Measurements from ENCODE around the gene LARP6. TPM values are rescaled to one million over a fixed set of nuclear protein-coding genes. Genes with fewer than 3 reads are reported as not detected.

LARP6 gene
- total RNA-seq, 1 donor from 2014 or later, result 28.3 TPM

DNA sequence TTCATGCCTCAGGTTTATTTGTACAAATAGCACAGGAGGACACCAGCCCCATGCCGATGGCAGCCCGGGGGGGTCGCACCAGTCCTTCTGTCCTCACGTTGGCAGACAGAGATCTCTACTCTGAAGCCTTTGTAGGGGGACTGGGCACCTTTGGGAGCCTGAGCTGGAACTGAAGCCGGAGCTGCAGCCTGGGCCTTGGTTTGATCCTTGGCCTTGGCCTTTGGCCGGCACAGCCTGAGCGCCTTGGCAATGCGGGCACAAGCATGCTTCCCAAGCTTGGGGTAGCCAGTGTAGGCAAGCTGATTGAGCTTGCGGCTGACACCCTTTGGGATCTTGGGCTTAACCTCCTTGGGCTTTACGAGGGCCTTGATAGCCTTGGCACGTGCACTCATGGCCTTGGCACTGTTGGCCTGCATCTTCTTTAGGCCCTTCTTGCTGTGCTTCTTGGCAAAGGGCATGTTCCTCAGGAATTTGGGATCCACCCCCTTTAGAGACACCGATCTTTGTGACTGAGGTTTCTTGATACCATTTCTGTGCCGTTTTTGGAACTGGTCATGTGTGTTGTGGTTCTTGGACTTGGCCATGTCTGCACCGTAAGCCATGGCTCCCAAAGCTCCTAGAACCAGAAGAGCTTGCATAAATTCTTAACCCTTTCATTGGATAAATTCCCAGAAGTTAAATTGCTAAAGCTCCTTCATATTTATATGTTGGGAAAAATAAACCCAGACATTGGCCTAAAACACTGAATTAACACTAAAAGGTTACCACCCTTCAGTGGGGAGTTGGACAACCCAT lies 57.2 kb downstream of the LARP6 start:
- no peak for DNase-seq (ENCODE audit: low read depth)

DNA sequence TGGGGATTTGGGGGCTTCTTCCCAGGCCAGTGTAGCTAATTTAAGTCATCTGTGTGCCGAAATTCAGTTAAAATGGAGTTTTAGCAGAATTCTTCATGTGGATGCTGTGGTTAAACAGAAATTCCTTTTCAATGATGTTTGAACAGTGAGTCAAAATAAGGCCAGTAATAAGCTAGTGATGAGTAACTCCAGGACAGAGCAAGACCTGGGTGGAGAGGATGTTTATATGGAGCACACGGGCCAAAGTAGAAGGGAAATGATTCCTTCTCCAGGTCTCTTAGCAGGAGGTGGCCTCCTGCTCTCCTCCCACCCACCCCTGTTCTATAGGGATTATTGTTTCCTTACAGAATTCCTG lies 58.7 kb downstream of the LARP6 start:
- peak; percentile 97 for DNase-seq (ENCODE audit: low read depth)

DNA sequence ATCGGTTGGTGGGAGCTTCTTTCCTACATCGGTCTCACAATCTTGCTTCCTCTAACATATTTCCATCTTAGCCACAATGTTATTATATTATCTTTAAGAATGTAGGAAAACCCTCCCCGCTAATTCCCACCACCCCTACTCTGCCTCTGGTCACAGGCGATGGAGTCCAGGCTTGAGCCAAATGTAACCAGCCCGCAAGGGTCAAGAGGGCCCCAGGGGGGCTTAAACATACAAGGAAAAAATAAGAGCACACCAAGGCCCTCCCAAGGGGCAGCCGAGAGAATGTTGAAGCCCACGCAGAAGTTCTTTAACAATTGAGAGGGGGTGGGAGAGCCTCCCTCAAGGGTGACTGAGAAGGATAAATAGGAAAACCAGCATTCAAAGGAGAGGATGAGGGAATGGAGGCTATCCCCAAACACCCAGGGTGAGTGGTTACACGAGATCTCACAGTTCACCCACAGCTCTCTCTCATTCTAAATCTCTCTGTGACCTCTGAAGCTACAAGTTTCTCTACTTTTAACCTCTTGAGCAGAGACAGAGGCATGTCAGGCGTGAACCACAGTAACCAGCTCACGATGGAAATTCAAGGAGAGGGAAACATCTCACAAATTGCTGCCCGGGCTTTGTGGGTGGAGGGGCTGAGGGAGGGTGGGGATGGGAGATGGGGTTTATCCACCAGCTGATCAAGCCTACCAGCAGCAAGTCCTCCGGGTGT lies 59.2 kb downstream of the LARP6 start:
- DNase-seq (ENCODE audit: low read depth), result peak; percentile 72

DNA sequence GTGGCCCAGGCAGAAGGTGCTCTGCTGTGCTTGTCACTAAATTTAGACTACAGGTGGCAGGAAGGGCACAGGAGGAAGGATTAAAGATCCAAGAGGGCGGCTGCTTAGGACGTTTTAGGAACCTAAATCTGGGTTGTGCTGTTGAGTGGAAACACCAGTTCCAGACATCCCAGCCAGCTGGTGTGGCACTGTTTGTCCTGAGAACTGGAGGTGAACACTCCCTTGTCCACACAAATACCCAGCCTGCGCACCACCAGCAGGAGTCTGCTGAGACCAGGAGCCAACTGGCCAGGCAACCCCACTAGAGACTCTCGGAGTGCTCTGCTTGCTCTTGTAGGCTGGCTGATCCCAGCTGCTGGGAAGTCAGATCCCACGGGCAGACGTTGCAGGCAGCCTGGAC lies 60.3 kb downstream of the LARP6 start:
- no peak for DNase-seq (ENCODE audit: low read depth)

DNA sequence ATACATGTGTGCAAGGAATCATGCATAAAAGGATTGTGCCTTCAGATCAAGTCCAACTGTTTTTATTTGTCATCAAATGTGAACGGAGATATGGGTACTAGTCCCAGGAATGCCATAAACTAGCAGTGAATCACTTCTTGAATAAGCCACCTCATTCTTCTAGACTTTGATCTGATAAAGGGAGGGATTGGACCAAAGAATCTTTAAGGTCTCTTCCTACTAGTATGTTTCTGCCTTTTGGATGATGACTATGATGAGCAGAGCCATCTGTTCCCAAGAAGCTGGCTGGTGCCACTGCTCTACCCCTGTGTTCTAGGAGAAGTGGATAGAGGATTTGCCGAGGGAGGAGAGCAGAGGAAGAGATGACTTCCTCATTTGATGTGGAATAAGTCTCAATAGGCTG lies 61.8 kb downstream of the LARP6 start:
- peak; percentile 86 for DNase-seq (ENCODE audit: low read depth)

DNA sequence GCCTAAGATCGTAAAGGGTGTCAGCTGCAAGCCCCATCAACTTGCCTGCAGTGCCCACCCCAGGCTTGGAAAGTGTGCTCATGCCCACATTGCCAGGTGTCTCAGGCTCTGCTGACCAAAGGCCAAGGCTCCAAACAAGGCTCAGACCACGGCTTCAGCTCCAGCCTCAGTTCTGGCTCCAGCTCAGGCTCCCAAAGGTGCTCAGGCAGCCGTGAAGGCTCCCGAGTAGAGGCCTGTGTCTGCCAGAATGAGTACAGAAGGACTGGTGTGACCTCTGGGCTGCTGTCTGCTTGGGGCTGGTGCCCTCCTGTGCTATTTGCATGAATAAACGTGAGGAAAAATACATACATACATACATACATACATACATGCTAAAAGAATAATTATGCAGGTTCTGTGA lies 62.7 kb downstream of the LARP6 start:
- no peak for DNase-seq (ENCODE audit: low read depth)

DNA sequence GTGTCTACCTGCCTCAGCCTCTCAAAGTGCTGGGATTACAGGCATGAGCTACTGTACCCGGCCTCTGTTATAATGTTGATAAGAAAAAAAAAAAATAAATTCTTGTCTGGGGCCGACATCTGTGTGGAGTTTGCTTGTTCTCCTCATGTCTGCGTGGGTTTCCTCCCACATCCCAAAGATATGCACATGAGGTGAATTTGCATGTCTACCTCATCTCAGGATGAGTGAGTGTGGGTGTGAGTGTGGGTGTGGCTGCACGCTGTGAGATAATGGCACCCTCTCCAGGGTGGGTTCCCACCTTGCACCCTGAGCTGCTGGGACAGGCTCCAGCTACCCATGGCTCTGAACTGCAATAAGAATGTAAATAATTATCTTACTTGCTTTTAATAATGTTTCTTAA lies 64.7 kb downstream of the LARP6 start:
- no peak for DNase-seq (ENCODE audit: low read depth)

DNA sequence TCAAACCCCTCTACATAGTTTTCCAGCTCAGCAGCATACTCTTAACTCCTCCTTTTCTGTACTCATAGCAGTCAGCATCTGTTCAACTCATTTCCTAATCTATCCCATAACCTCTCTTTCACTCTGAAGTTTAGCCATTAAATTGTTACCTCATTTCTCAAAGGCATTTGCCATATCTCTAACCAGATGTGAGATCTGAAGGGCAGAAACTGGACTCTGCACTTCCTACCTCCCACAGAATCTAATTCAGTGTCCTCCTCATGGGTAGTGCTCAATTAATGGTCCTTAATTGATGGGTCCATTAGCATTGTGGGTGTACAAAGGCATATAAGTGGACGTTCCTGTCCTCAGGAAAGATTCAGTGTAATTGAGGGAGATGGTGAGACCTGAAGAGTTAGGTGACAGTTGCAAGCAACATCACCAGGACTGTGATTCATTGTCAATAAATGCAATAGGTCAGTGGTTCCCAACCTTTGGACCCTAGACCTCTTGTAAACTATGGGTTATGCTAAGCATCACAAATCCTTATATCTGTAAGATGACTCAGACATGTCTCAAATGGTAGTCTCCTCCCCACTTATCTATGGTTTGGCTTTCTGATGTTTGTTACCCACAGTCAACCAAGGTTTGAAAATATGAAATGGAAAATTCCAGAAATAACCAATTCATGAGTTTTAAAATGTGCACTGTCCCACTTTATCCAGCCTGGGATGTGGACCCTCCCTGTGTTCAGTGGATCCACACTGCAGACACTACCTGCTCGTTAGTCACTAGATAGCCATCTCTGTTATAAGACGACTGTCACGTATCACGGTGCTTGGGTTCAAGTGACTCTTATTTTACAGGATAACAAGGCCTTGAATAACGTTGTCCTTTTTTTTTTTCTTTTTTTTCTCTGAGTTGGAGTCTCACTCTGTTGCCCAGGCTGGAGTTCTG lies 65.6 kb downstream of the LARP6 start:
- peak; percentile 71 for DNase-seq (ENCODE audit: low read depth)

DNA sequence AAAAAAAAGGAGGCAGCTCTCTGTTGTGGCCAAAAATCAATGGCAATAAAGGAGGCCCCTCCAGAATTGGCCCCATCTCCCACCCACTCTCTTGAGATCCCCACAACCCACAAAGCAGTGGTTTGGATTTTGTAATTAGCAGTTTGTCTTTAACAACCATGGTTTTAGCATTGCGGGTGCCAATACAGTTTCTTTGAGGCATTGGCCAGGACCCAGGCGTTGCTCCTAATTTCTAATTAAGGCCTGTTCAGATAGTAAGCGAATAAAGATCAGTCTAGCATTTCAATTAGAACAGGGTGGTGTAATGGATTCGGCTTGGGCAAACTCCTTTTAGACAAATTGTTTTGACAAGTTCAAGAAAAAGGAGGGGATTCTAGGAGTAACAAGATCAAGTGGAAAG lies 67.0 kb downstream of the LARP6 start:
- no peak for DNase-seq (ENCODE audit: low read depth)

DNA sequence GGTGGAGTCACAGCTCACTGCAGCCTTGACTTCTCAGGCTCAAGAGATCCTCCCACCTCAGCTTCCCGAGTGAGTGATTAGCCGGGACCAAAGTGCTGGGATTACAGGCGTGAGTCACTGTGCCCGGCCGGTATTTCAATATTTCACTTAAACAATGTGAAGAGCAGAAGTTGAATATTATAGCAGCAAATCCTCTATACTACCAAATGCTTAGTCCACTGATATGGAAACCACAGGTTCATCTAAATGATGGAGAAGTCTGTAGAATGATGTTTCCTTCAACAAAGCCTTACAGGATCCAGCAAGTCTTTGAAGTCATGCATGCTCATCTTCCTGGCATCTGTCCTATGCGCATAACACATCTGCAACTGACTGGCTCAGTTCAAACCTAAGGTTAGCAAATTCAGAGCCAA lies 70.3 kb downstream of the LARP6 start:
- peak; percentile 79 for DNase-seq (ENCODE audit: low read depth)

DNA sequence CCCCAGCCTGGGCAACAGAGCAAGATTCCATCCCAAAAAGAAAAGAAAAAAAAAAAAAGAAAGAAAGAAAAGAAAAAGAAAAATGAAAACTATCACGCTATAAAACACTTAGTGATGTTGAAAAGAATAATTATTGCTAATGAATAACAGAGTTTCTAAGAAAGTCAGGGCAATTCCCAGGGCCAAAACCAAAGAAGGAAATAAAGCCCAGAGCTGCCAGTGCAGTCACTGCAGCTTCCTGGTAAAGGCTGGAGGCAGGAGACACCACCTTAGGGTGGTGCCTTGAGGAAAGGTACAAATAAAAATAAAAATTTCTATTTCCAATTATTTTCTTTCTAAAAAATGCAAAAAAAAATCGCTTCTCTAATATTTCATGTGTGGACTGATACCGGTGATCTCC lies 70.9 kb downstream of the LARP6 start:
- peak; percentile 54 for DNase-seq (ENCODE audit: low read depth)

DNA sequence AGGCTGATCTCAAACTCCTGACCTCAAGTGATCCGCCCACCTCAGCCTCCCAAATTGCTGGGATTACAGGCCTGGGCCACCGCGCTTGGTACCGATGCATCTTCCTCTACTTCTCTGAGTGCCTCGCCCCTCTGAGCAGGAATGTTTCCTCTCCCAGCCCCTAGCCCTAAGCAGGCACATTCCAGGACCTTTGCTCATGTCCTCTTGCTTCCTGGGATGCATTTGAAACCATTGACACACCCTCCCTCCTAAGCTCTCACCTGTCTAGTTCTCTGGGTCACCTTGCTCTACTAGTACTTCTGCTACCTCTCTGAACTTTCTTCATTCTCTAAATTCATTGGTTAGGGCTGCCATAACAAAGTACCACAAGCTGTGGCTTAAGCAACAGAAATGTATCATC lies 72.7 kb downstream of the LARP6 start:
- peak; percentile 49 for DNase-seq (ENCODE audit: low read depth)

Other genes starting within 250 kb of the LARP6 start
- 42.9 and 48.0 TPM in 2 replicates for gene UACA, start 90.6 kb downstream of the LARP6 start, total RNA-seq
- gene THAP10, start 38.3 kb upstream of the LARP6 start, total RNA-seq, result 1.0 and 2.4 TPM in 2 replicates
- 11.1 and 22.0 TPM in 2 replicates for gene LRRC49, start 38.7 kb upstream of the LARP6 start, total RNA-seq

Measured in renal cortical epithelial cell (primary cell).